HG03196 (cell line): Measurements from ENCODE around the gene FYTTD1.

Source experiments
- ATAC-seq: cut with Tn5 transposase; IDR thresholded peaks from one replicate; pipeline ENCODE4 v1.9.1; 2021; ENCODE audit not compliant: unreplicated experiment

FYTTD1 gene

GRCh38 chr3:197737319-197737649, 12.4 kb upstream of the FYTTD1 start:
- ATAC-seq: no peak

GRCh38 chr3:197737749-197738462, 11.8 kb upstream of the FYTTD1 start:
- ATAC-seq: no peak

- ATAC-seq: no peak
Measured at GRCh38 chr3:197742787-197743186, 6.9 kb upstream of the FYTTD1 start.

- no peak for ATAC-seq
Measured at GRCh38 chr3:197746209-197746608, 3.5 kb upstream of the FYTTD1 start.

- ATAC-seq: no peak
Measured at GRCh38 chr3:197746801-197747237, 2.9 kb upstream of the FYTTD1 start.

- no peak for ATAC-seq
Measured at GRCh38 chr3:197748597-197749314, 927 bp upstream of the FYTTD1 start.

- peak; percentile 22 for ATAC-seq
Measured at GRCh38 chr3:197749315-197749600, 425 bp upstream of the FYTTD1 start.

- ATAC-seq: peak; percentile 56
Measured at GRCh38 chr3:197750396-197750831, 731 bp downstream of the FYTTD1 start.

- peak; percentile 1 for ATAC-seq
Measured at GRCh38 chr3:197750858-197751737, 1.4 kb downstream of the FYTTD1 start.

GRCh38 chr3:197752107-197752506, 2.4 kb downstream of the FYTTD1 start:
- no peak for ATAC-seq

GRCh38 chr3:197753263-197753662, 3.6 kb downstream of the FYTTD1 start:
- ATAC-seq: no peak

GRCh38 chr3:197756704-197757103, 7.0 kb downstream of the FYTTD1 start:
- no peak for ATAC-seq

GRCh38 chr3:197758512-197758911, 8.8 kb downstream of the FYTTD1 start:
- ATAC-seq: no peak

GRCh38 chr3:197761784-197762183, 12.1 kb downstream of the FYTTD1 start:
- no peak for ATAC-seq

GRCh38 chr3:197775317-197775716, 25.6 kb downstream of the FYTTD1 start:
- ATAC-seq: no peak

GRCh38 chr3:197782230-197782629, 32.5 kb downstream of the FYTTD1 start:
- ATAC-seq: peak; percentile 52

GRCh38 chr3:197784019-197784585, 34.4 kb downstream of the FYTTD1 start:
- no peak for ATAC-seq

GRCh38 chr3:197787412-197787811, 37.7 kb downstream of the FYTTD1 start:
- no peak for ATAC-seq

GRCh38 chr3:197789309-197789708, 39.6 kb downstream of the FYTTD1 start:
- ATAC-seq: no peak

GRCh38 chr3:197790033-197790432, 40.4 kb downstream of the FYTTD1 start:
- no peak for ATAC-seq

GRCh38 chr3:197791113-197791891, 41.6 kb downstream of the FYTTD1 start, which contains the start of gene LRCH3:
LRCH3 (plus strand) TSS chr3:197791254; CDS start chr3:197791279, 25 bp downstream.
- peak; percentile 77 for ATAC-seq
